ENCODE results near the gene BCOR. TPM values are rescaled to one million over a fixed set of nuclear protein-coding genes. Genes with fewer than 3 reads are reported as not detected.

BCOR gene
- total RNA-seq, 4 donors from 2014 or later = 20.9 to 36.0 (median 32.5) TPM

GRCh38 chrX:40030205-40030604 lies 67.6 kb downstream of the BCOR start:
- Histone ChIP-seq H3K36me3 (no peaks in the 10 kb centered on the region), H3K27me3 (no peaks in the 10 kb centered on the region), H3K4me3 (no peak overlapping the region), H3K4me1 (no peaks in the 10 kb centered on the region), H3K9me3 (no peaks in the 10 kb centered on the region), H3K27ac (no peak overlapping the region)
- no peak for DNase-seq (ENCODE audit: low spot score in 2 of 2)
- TF ChIP-seq POLR2AphosphoS5 (IDR thresholded peaks at IDR 0.05) (no peak), CTCF (IDR thresholded peaks at IDR 0.05) (no peak), EP300 (IDR thresholded peaks at IDR 0.05) (no peak), POLR2A (IDR thresholded peaks at IDR 0.05) (no peak)
- WGBS = 77% methylated on average over 3 of the region's 3 CpGs

- H3K27ac ChIP-seq = no peak overlapping the region
- 75% methylated on average over 3 of the region's 3 CpGs for WGBS
These were observed 75.3 kb downstream of the BCOR start for GRCh38 chrX:40022421-40022820.

GRCh38 chrX:40021647-40022046 lies 76.1 kb downstream of the BCOR start:
- Histone ChIP-seq H3K4me3 (no peak overlapping the region), H3K27me3 (no peaks in the 10 kb centered on the region), H3K4me1 (no peaks in the 10 kb centered on the region), H3K36me3 (no peaks in the 10 kb centered on the region), H3K9me3 (no peaks in the 10 kb centered on the region), H3K27ac (no peak overlapping the region)
- WGBS = 80% methylated on average over 2 of the region's 2 CpGs
- DNase-seq (ENCODE audit: low spot score in 2 of 2) = no peak
- TF ChIP-seq POLR2A (IDR thresholded peaks at IDR 0.05) (no peak), EP300 (IDR thresholded peaks at IDR 0.05) (no peak), CTCF (IDR thresholded peaks at IDR 0.05) (no peak), POLR2AphosphoS5 (IDR thresholded peaks at IDR 0.05) (no peak)

More at GRCh38 chrX:40022421-40022820, 75.3 kb downstream of the BCOR start:
- no peaks in the 10 kb centered on the region for H3K27me3 ChIP-seq
- H3K36me3 ChIP-seq = no peaks in the 10 kb centered on the region
- no peak for DNase-seq (ENCODE audit: low spot score in 2 of 2)
- no peaks in the 10 kb centered on the region for H3K4me1 ChIP-seq
- TF ChIP-seq CTCF (IDR thresholded peaks at IDR 0.05) (no peak), POLR2AphosphoS5 (IDR thresholded peaks at IDR 0.05) (no peak), POLR2A (IDR thresholded peaks at IDR 0.05) (no peak), EP300 (IDR thresholded peaks at IDR 0.05) (no peak)
- H3K9me3 ChIP-seq = no peaks in the 10 kb centered on the region
- no peak overlapping the region for H3K4me3 ChIP-seq

GRCh38 chrX:40019541-40019940 lies 78.2 kb downstream of the BCOR start:
- 76% methylated on average over 4 of the region's 4 CpGs for whole genome bisulfite sequencing
- Histone ChIP-seq H3K36me3 (no peaks in the 10 kb centered on the region), H3K4me1 (no peaks in the 10 kb centered on the region), H3K27me3 (no peaks in the 10 kb centered on the region), H3K4me3 (no peak overlapping the region), H3K9me3 (no peaks in the 10 kb centered on the region), H3K27ac (no peak overlapping the region)
- no peak for TF ChIP-seq EP300 (IDR thresholded peaks at IDR 0.05)
- TF ChIP-seq POLR2A (IDR thresholded peaks at IDR 0.05) = no peak
- no peak for TF ChIP-seq POLR2AphosphoS5 (IDR thresholded peaks at IDR 0.05)
- no peak for TF ChIP-seq CTCF (IDR thresholded peaks at IDR 0.05)
- DNase-seq (ENCODE audit: low spot score in 2 of 2) = no peak

- WGBS = 82% methylated on average over 5 of the region's 5 CpGs
- no peaks in the 10 kb centered on the region for H3K9me3 ChIP-seq
- H3K27ac ChIP-seq = no peak overlapping the region
- H3K4me3 ChIP-seq = no peak overlapping the region
- TF ChIP-seq CTCF (IDR thresholded peaks at IDR 0.05) (no peak), POLR2A (IDR thresholded peaks at IDR 0.05) (no peak), POLR2AphosphoS5 (IDR thresholded peaks at IDR 0.05) (no peak), EP300 (IDR thresholded peaks at IDR 0.05) (no peak)
- DNase-seq (ENCODE audit: low spot score in 2 of 2) = no peak
- H3K4me1 ChIP-seq = peaks cover 8% of the 10 kb centered on the region
- no peaks in the 10 kb centered on the region for H3K27me3 ChIP-seq
- no peaks in the 10 kb centered on the region for H3K36me3 ChIP-seq
These were observed 79.7 kb downstream of the BCOR start for GRCh38 chrX:40018041-40018440.

Data from suprapubic skin (tissue), 4 donors.